ENCODE data around the gene WASF1.

Gene WASF1

GRCh38 chr6:110179406-110180227 is at the start of gene WASF1:
Gene WASF1 (minus strand): TSS chr6:110179670. CDS start chr6:110127601, 52,069 bp downstream.
- H3K36me3 ChIP-seq (ENCODE audit: control insufficient read depth, insufficient read depth, low read length, severe bottlenecking), result no peaks in the 10 kb centered on the region
- no peaks in the 10 kb centered on the region for H3K9me3 ChIP-seq (ENCODE audit: control insufficient read depth, low read length)
- H3K9ac ChIP-seq (ENCODE audit: low read length), result peak within 1 kb of the TSS; percentile 97
- H3K27me3 ChIP-seq (replicated peaks; ENCODE audit: control insufficient read depth, insufficient read depth, low read length), result no peaks in the 10 kb centered on the region
- DNase-seq (ENCODE audit: low read depth), result peak; percentile 99
- peak within 1 kb of the TSS; percentile 97 for H3K4me3 ChIP-seq (ENCODE audit: low read length)
- H3K4me1 ChIP-seq (ENCODE audit: control insufficient read depth, insufficient read depth, low read length), result peaks cover 49% of the 10 kb centered on the region

- Histone ChIP-seq H3K9ac (ENCODE audit: low read length) (no peak overlapping the region), H3K4me1 (ENCODE audit: control insufficient read depth, insufficient read depth, low read length) (peaks cover 7% of the 10 kb centered on the region), H3K27me3 (replicated peaks; ENCODE audit: control insufficient read depth, insufficient read depth, low read length) (no peaks in the 10 kb centered on the region), H3K36me3 (ENCODE audit: control insufficient read depth, insufficient read depth, low read length, severe bottlenecking) (peaks cover 66% of the 10 kb centered on the region), H3K4me3 (ENCODE audit: low read length) (no peak overlapping the region), H3K9me3 (ENCODE audit: control insufficient read depth, low read length) (no peaks in the 10 kb centered on the region)
- no peak for DNase-seq (ENCODE audit: low read depth)
Measured at GRCh38 chr6:110226261-110226660, 46.8 kb upstream of the WASF1 start.

GRCh38 chr6:110221738-110222137 is 42.3 kb upstream of the WASF1 start:
- Histone ChIP-seq H3K4me3 (ENCODE audit: low read length) (no peak overlapping the region), H3K36me3 (ENCODE audit: control insufficient read depth, insufficient read depth, low read length, severe bottlenecking) (peaks cover 78% of the 10 kb centered on the region), H3K9ac (ENCODE audit: low read length) (peak overlapping the region; percentile 12), H3K4me1 (ENCODE audit: control insufficient read depth, insufficient read depth, low read length) (peaks cover 8% of the 10 kb centered on the region), H3K27me3 (replicated peaks; ENCODE audit: control insufficient read depth, insufficient read depth, low read length) (no peaks in the 10 kb centered on the region), H3K9me3 (ENCODE audit: control insufficient read depth, low read length) (no peaks in the 10 kb centered on the region)
- peak; percentile 55 for DNase-seq (ENCODE audit: low read depth)

GRCh38 chr6:110217266-110217665 is 37.8 kb upstream of the WASF1 start:
- Histone ChIP-seq H3K27me3 (replicated peaks; ENCODE audit: control insufficient read depth, insufficient read depth, low read length) (no peaks in the 10 kb centered on the region), H3K4me3 (ENCODE audit: low read length) (no peak overlapping the region), H3K9me3 (ENCODE audit: control insufficient read depth, low read length) (no peaks in the 10 kb centered on the region), H3K4me1 (ENCODE audit: control insufficient read depth, insufficient read depth, low read length) (peaks cover 8% of the 10 kb centered on the region), H3K36me3 (ENCODE audit: control insufficient read depth, insufficient read depth, low read length, severe bottlenecking) (peaks cover 85% of the 10 kb centered on the region), H3K9ac (ENCODE audit: low read length) (no peak overlapping the region)
- peak; percentile 32 for DNase-seq (ENCODE audit: low read depth)

- no peaks in the 10 kb centered on the region for H3K27me3 ChIP-seq (replicated peaks; ENCODE audit: control insufficient read depth, insufficient read depth, low read length)
- no peak overlapping the region for H3K4me3 ChIP-seq (ENCODE audit: low read length)
- peaks cover 94% of the 10 kb centered on the region for H3K36me3 ChIP-seq (ENCODE audit: control insufficient read depth, insufficient read depth, low read length, severe bottlenecking)
- H3K4me1 ChIP-seq (ENCODE audit: control insufficient read depth, insufficient read depth, low read length), result no peaks in the 10 kb centered on the region
- no peak overlapping the region for H3K9ac ChIP-seq (ENCODE audit: low read length)
- H3K9me3 ChIP-seq (ENCODE audit: control insufficient read depth, low read length), result no peaks in the 10 kb centered on the region
- no peak for DNase-seq (ENCODE audit: low read depth)
Measured at GRCh38 chr6:110216140-110216539, 36.7 kb upstream of the WASF1 start.

GRCh38 chr6:110214338-110214737 is 34.9 kb upstream of the WASF1 start:
- Histone ChIP-seq H3K4me3 (ENCODE audit: low read length) (no peak overlapping the region), H3K36me3 (ENCODE audit: control insufficient read depth, insufficient read depth, low read length, severe bottlenecking) (peaks cover 91% of the 10 kb centered on the region), H3K4me1 (ENCODE audit: control insufficient read depth, insufficient read depth, low read length) (no peaks in the 10 kb centered on the region), H3K9ac (ENCODE audit: low read length) (no peak overlapping the region), H3K27me3 (replicated peaks; ENCODE audit: control insufficient read depth, insufficient read depth, low read length) (no peaks in the 10 kb centered on the region), H3K9me3 (ENCODE audit: control insufficient read depth, low read length) (no peaks in the 10 kb centered on the region)
- DNase-seq (ENCODE audit: low read depth), result no peak

GRCh38 chr6:110211753-110212152 is 32.3 kb upstream of the WASF1 start:
- peaks cover 86% of the 10 kb centered on the region for H3K36me3 ChIP-seq (ENCODE audit: control insufficient read depth, insufficient read depth, low read length, severe bottlenecking)
- no peak overlapping the region for H3K9ac ChIP-seq (ENCODE audit: low read length)
- no peaks in the 10 kb centered on the region for H3K4me1 ChIP-seq (ENCODE audit: control insufficient read depth, insufficient read depth, low read length)
- H3K4me3 ChIP-seq (ENCODE audit: low read length), result no peak overlapping the region
- no peaks in the 10 kb centered on the region for H3K27me3 ChIP-seq (replicated peaks; ENCODE audit: control insufficient read depth, insufficient read depth, low read length)
- no peaks in the 10 kb centered on the region for H3K9me3 ChIP-seq (ENCODE audit: control insufficient read depth, low read length)
- no peak for DNase-seq (ENCODE audit: low read depth)

- peaks cover 47% of the 10 kb centered on the region for H3K36me3 ChIP-seq (ENCODE audit: control insufficient read depth, insufficient read depth, low read length, severe bottlenecking)
- no peak overlapping the region for H3K4me3 ChIP-seq (ENCODE audit: low read length)
- H3K4me1 ChIP-seq (ENCODE audit: control insufficient read depth, insufficient read depth, low read length), result no peaks in the 10 kb centered on the region
- H3K9me3 ChIP-seq (ENCODE audit: control insufficient read depth, low read length), result no peaks in the 10 kb centered on the region
- DNase-seq (ENCODE audit: low read depth), result no peak
- H3K27me3 ChIP-seq (replicated peaks; ENCODE audit: control insufficient read depth, insufficient read depth, low read length), result no peaks in the 10 kb centered on the region
- H3K9ac ChIP-seq (ENCODE audit: low read length), result no peak overlapping the region
Measured at GRCh38 chr6:110207652-110208051, 28.2 kb upstream of the WASF1 start.

- no peak overlapping the region for H3K4me3 ChIP-seq (ENCODE audit: low read length)
- H3K36me3 ChIP-seq (ENCODE audit: control insufficient read depth, insufficient read depth, low read length, severe bottlenecking), result no peaks in the 10 kb centered on the region
- H3K9ac ChIP-seq (ENCODE audit: low read length), result no peak overlapping the region
- H3K4me1 ChIP-seq (ENCODE audit: control insufficient read depth, insufficient read depth, low read length), result no peaks in the 10 kb centered on the region
- DNase-seq (ENCODE audit: low read depth), result no peak
- no peaks in the 10 kb centered on the region for H3K27me3 ChIP-seq (replicated peaks; ENCODE audit: control insufficient read depth, insufficient read depth, low read length)
- no peaks in the 10 kb centered on the region for H3K9me3 ChIP-seq (ENCODE audit: control insufficient read depth, low read length)
Measured at GRCh38 chr6:110201151-110201884, 21.8 kb upstream of the WASF1 start.

- Histone ChIP-seq H3K4me1 (ENCODE audit: control insufficient read depth, insufficient read depth, low read length) (no peaks in the 10 kb centered on the region), H3K9me3 (ENCODE audit: control insufficient read depth, low read length) (no peaks in the 10 kb centered on the region), H3K27me3 (replicated peaks; ENCODE audit: control insufficient read depth, insufficient read depth, low read length) (no peaks in the 10 kb centered on the region), H3K36me3 (ENCODE audit: control insufficient read depth, insufficient read depth, low read length, severe bottlenecking) (peaks cover 10% of the 10 kb centered on the region), H3K9ac (ENCODE audit: low read length) (no peak overlapping the region), H3K4me3 (ENCODE audit: low read length) (no peak overlapping the region)
- DNase-seq (ENCODE audit: low read depth), result no peak
Measured at GRCh38 chr6:110198561-110198960, 19.1 kb upstream of the WASF1 start.

- no peak overlapping the region for H3K9ac ChIP-seq (ENCODE audit: low read length)
- H3K4me3 ChIP-seq (ENCODE audit: low read length), result no peak overlapping the region
- no peaks in the 10 kb centered on the region for H3K4me1 ChIP-seq (ENCODE audit: control insufficient read depth, insufficient read depth, low read length)
- DNase-seq (ENCODE audit: low read depth), result no peak
- no peaks in the 10 kb centered on the region for H3K9me3 ChIP-seq (ENCODE audit: control insufficient read depth, low read length)
- H3K36me3 ChIP-seq (ENCODE audit: control insufficient read depth, insufficient read depth, low read length, severe bottlenecking), result peaks cover 11% of the 10 kb centered on the region
- H3K27me3 ChIP-seq (replicated peaks; ENCODE audit: control insufficient read depth, insufficient read depth, low read length), result no peaks in the 10 kb centered on the region
Measured at GRCh38 chr6:110196874-110197273, 17.4 kb upstream of the WASF1 start.

Data from adipocyte (in vitro differentiated cells).